ELF-1 (cell line): ENCODE measurements around the gene MOB3B.

Experiments used
- DNase-seq: peaks from one replicate; pipeline ENCODE4 v3.0.0-alpha.2; 2016; ENCODE audit warnings: low read depth, low spot score

MOB3B gene

GRCh38 chr9:27393054-27393846 is 136.4 kb downstream of the MOB3B start:
- no peak for DNase-seq

- DNase-seq: no peak
These were observed 137.2 kb downstream of the MOB3B start for GRCh38 chr9:27392451-27392850.

GRCh38 chr9:27391040-27391895 is 138.3 kb downstream of the MOB3B start:
- no peak for DNase-seq

- DNase-seq: no peak
These were observed 141.5 kb downstream of the MOB3B start for GRCh38 chr9:27388150-27388549.

- DNase-seq: no peak
These were observed 141.9 kb downstream of the MOB3B start for GRCh38 chr9:27387722-27388121.

- DNase-seq: no peak
These were observed 143.0 kb downstream of the MOB3B start for GRCh38 chr9:27386571-27387091.

GRCh38 chr9:27385606-27386322 is 143.8 kb downstream of the MOB3B start:
- DNase-seq: peak; percentile 22

GRCh38 chr9:27384262-27385014 is 145.2 kb downstream of the MOB3B start:
- DNase-seq: no peak

- DNase-seq: no peak
These were observed 146.1 kb downstream of the MOB3B start for GRCh38 chr9:27383524-27383923.

GRCh38 chr9:27382975-27383374 is 146.6 kb downstream of the MOB3B start:
- no peak for DNase-seq

GRCh38 chr9:27382308-27382707 is 147.3 kb downstream of the MOB3B start:
- DNase-seq: no peak

- no peak for DNase-seq
These were observed 150.0 kb downstream of the MOB3B start for GRCh38 chr9:27379311-27380251.

- DNase-seq: no peak
These were observed 151.7 kb downstream of the MOB3B start for GRCh38 chr9:27377811-27378456.

GRCh38 chr9:27377147-27377807 is 152.3 kb downstream of the MOB3B start:
- DNase-seq: no peak

GRCh38 chr9:27373851-27374250 is 155.8 kb downstream of the MOB3B start:
- no peak for DNase-seq

- DNase-seq: no peak
These were observed 157.0 kb downstream of the MOB3B start for GRCh38 chr9:27372615-27373014.

- DNase-seq: no peak
These were observed 158.2 kb downstream of the MOB3B start for GRCh38 chr9:27371382-27371781.

GRCh38 chr9:27369591-27369990 is 160.0 kb downstream of the MOB3B start:
- DNase-seq: peak; percentile 26
